ENCODE data around the gene FXYD6. TPM values are rescaled to one million over a fixed set of nuclear protein-coding genes. Genes with fewer than 3 reads are reported as not detected.

FXYD6 gene
- total RNA-seq, 3 donors from 2014 or later, result 10.2 to 246 (median 15.9) TPM

GRCh38 chr11:117860139-117860538 is 16.3 kb downstream of the FXYD6 start:
- DNase-seq, result no peak
- ATAC-seq, result no peak
- TF ChIP-seq CTCF (IDR thresholded peaks at IDR 0.05), result no peak
- intact Hi-C loops (cut with DNase I, micrococcal nuclease), result no loop called here
- no peak overlapping the region for H3K4me3 ChIP-seq
- no peaks in the 10 kb centered on the region for H3K36me3 ChIP-seq (ENCODE audit: low read depth)
- no peaks in the 10 kb centered on the region for H3K9me3 ChIP-seq
- no peaks in the 10 kb centered on the region for H3K4me1 ChIP-seq (ENCODE audit: low read depth)

- no peak for ATAC-seq
Measured at GRCh38 chr11:117859488-117860112, 16.9 kb downstream of the FXYD6 start.

GRCh38 chr11:117859061-117859460 is 17.4 kb downstream of the FXYD6 start:
- DNase-seq (no peak), ATAC-seq (no peak)
- Histone ChIP-seq H3K4me1 (ENCODE audit: low read depth) (no peaks in the 10 kb centered on the region), H3K36me3 (ENCODE audit: low read depth) (no peaks in the 10 kb centered on the region), H3K9me3 (no peaks in the 10 kb centered on the region), H3K4me3 (no peak overlapping the region)
- intact Hi-C loops (cut with DNase I, micrococcal nuclease), result no loop called here
- TF ChIP-seq CTCF (IDR thresholded peaks at IDR 0.05), result no peak

More at GRCh38 chr11:117859488-117860112, 16.9 kb downstream of the FXYD6 start:
- intact Hi-C loops (cut with DNase I, micrococcal nuclease), result no loop called here
- no peak for DNase-seq
- no peak for TF ChIP-seq CTCF (IDR thresholded peaks at IDR 0.05)
- no peaks in the 10 kb centered on the region for H3K36me3 ChIP-seq (ENCODE audit: low read depth)
- H3K4me3 ChIP-seq, result no peak overlapping the region
- H3K9me3 ChIP-seq, result no peaks in the 10 kb centered on the region
- H3K4me1 ChIP-seq (ENCODE audit: low read depth), result no peaks in the 10 kb centered on the region

- DNase-seq (no peak), ATAC-seq (no peak)
- Histone ChIP-seq H3K4me1 (ENCODE audit: low read depth) (no peaks in the 10 kb centered on the region), H3K4me3 (no peak overlapping the region), H3K9me3 (no peaks in the 10 kb centered on the region), H3K36me3 (ENCODE audit: low read depth) (no peaks in the 10 kb centered on the region)
- intact Hi-C loops (cut with DNase I, micrococcal nuclease), result no loop called here
- TF ChIP-seq CTCF (IDR thresholded peaks at IDR 0.05), result no peak
Measured at GRCh38 chr11:117857734-117858414, 18.6 kb downstream of the FXYD6 start.

GRCh38 chr11:117855912-117856651 is 20.4 kb downstream of the FXYD6 start:
- intact Hi-C loops (cut with DNase I, micrococcal nuclease), result no loop called here

More at GRCh38 chr11:117855912-117856651, 20.4 kb downstream of the FXYD6 start:
- Histone ChIP-seq H3K36me3 (ENCODE audit: low read depth) (no peaks in the 10 kb centered on the region), H3K4me1 (ENCODE audit: low read depth) (no peaks in the 10 kb centered on the region), H3K4me3 (no peak overlapping the region), H3K9me3 (no peaks in the 10 kb centered on the region)
- no peak for DNase-seq
- no peak for ATAC-seq
- TF ChIP-seq CTCF (IDR thresholded peaks at IDR 0.05), result no peak

All from mucosa of descending colon (tissue), 3 donors.